Bone marrow (tissue), 2 donors: ENCODE data around the gene PRKCZ.

ENCODE experiments used
- DNase-seq, 2 donors: peaks; one replicate each; lab custom pipeline; 2025; lab: John Stamatoyannopoulos, UW

The PRKCZ gene

DNA sequence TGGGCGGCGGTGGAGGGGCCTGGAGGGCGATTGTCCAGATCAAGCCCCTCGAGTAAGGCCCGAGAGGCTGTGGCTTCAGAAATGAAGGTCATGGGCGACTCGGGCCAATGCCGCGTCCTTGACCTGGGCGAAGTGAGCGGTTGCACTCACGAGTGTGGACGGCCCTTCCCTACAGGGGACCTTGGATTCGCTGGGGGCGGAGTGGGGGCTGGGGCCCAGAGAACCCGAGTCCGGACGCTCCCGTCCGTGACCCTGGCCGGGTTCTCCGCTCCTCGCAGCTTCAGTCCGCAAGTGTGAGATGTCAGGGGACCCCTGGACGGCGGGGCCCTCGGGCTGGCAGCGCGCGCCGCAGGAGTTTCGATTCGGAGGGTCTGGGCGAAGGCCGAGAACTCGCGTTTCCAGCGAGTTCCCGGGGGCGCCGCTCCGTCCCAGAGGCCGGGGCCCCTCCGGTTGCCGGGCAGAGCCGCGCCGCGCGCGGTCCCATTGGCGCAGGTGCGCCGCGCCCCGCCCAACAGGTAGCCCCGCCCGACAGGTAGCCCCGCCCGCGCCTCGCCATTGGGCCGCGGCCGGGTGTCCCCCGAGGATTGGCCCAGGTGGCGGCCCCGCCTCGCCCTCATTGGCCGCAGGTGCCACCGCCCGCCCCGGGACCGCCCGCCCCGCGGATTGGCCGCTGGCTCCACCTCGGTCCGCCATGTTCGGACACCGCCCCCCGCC is at the start of gene PRKCZ:
PRKCZ (plus strand) TSS at position 694 of the 714 bp plus-strand sequence. CDS start 220 bp downstream, outside the sequence.
- DNase-seq: no peak

DNA sequence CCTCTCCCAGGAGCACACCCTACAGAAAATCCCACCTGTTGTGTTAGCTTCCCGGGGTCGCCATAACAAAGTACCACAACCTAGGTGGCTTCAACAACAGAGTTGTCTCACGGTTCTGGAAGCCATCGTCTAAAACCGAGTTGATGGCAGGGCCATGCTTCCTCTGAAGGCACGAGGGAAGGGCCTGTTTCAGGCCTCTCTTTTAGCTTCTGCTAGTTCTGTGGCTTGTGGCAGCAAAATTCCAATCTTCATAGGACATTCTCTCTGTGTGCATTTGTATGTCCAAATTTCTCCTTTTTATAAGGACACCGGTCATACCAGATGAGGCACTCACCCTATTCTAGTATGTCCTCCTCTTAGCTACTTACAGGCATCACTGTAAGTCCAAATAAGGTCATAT is 49.8 kb upstream of the PRKCZ start:
- DNase-seq: no peak

DNA sequence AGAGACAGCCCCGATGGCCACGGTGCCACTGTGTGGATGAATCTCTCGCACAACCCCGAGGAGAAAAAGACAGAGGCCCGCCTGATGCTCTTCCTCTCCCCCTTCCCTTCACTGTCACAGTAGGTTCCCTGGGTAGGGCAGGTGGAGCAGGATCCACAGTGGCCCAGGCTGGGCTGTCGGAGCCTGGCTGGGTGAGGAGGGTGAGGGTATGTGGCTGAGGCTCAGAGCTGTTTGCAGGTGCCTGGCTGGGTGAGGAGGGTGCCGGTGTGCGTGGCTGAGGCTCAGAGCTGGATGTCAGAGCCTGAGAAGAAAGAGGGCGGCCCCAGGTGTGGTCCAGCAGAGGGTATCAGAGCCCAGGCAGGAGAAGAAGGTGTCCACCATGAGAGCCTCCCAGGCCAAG is 49.4 kb upstream of the PRKCZ start:
- no peak for DNase-seq

DNA sequence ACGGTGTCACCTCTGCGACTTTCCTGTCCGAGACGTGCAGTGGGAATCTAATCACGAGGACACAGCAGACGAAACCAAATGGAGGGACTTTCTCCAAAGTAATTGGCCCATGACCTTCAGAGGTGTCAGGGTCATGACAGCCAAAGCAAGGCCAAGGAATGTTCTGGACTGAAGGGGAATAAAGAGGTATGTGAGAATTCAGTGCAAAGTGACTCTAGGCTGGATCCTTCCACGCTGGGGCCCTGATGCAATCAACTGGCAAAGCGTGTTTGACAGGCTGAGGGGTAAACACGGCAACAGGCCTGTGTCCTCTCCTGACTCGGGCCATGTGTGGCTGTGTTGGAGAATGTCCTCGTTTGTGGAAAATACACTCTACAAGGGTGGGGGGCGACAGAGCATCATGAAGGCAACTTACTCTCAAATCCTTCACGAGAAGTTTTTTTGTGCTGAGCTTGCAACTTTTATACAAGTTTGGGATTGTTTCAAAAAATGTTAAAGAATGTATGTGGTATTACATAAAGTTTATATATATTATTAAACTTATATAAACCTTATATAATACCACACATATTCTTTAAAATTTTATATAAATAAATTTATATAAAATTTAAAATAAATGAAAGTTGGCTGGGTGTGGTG is 48.3 kb upstream of the PRKCZ start:
- DNase-seq: no peak

DNA sequence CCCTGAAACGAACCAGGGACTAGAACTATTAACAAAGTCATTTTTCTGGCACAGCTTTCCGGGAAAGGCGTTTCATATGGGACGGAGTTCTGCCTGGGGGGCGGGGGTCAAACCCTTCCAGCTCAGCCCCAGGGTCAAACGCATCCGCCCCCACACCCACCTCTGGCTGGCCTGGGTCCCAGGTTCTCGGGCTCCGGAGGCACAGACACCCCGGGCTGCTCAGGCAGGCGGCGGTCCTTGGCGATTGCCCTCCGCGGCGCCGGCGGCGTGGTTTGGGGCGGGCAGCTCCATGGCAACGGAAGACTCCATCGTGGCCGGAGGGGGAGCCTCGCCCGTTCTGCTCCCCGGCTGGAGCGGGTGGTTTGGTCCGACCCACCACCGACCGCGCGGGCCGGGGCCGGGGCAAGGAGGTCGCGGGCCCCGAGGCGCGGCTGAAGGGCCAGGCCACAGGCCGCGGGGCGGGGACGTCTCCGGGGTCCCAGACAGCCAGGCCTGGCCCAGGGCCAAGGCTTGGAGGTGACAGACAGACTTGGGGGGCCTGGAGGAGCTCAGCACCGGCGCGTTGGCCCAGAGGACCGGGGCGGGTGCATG is 46.6 kb upstream of the PRKCZ start, which contains the start of gene CFAP74:
CFAP74 (minus strand) TSS at position 246 of the 591 bp plus-strand sequence. CDS start 12,830 bp downstream, outside the sequence.
- no peak for DNase-seq

DNA sequence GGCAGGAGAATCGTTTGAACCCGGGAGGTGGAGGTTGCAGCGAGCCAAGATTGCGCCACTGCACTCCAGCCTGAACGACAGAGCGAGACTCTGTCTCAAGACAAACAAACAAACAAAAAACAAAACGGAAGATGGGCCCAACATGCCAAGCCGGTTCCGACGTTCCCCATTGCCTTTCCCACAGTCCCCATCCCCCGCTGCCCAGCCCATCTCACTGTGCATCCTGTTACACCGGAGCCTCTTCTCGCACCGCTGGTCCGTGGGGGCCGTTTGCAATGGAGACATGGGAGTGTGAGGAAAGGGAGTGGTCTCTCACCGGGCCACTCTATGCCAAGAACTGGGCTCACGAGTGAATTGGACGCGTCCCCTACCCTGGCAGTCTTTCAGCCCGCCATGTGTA is 45.4 kb upstream of the PRKCZ start:
- no peak for DNase-seq

DNA sequence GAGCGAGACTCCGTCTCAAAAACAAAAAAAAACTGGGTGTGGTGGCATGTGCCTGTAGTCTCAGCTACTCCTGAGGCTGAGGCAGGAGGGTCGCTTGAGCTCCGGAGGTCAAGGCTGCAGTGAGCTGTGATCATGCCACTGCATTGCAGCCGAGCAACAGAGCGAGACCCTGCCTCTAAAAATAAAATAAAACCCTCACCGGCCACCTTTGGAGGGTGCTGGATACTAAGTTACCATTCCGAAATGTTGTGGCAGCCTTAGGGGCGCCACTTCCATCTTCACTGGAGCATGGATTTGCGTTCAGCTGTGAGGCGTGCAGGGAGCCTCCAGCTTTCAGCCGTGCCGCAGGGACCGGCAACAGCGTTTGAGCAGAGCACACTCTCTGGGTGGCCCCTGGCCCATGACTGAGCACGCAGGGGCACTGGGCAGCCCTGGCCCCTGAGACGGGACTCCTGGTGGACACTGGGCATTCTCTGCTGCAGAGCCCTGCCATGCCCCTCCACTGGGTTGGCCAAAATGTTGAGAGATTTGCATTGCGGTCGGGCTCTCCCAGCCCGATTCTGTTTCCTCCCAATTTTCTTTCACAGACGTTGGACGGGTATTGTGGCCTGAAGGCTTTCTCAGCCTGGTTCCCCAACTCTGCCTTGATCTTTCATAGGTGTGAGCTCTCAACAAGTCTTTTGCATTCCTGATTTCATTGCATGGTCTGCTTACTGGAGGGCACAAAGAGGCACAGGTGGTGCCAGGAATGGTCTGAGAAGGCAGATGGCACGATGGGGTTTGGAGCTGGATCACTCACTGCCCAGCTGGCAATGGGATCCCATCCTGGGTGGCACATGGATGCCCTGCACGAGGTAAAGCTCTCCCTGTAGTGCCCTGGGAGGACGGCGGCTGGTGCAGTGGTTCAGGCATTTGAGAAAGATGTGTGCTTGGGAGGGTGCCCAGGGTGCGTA is 40.8 kb upstream of the PRKCZ start:
- DNase-seq: no peak

DNA sequence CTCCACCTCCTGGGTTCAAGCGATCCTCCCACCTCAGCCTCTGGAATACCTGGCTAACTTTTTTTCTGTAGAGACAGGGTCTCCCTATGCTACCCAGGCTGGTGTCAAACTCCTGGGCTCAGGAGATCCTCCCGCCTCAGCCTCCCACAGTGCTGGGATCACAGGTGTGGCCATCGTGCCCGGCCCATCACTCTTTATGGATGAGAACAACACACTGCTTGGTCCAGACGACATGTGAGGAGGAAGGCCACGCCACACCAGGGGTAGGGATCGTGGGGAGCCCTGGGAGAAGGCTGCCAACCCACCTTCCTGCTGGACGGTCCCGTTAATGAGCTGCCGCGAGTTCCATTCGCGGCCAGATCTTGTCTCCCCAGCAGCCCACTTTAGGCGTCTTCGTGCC is 36.0 kb upstream of the PRKCZ start:
- DNase-seq: no peak

DNA sequence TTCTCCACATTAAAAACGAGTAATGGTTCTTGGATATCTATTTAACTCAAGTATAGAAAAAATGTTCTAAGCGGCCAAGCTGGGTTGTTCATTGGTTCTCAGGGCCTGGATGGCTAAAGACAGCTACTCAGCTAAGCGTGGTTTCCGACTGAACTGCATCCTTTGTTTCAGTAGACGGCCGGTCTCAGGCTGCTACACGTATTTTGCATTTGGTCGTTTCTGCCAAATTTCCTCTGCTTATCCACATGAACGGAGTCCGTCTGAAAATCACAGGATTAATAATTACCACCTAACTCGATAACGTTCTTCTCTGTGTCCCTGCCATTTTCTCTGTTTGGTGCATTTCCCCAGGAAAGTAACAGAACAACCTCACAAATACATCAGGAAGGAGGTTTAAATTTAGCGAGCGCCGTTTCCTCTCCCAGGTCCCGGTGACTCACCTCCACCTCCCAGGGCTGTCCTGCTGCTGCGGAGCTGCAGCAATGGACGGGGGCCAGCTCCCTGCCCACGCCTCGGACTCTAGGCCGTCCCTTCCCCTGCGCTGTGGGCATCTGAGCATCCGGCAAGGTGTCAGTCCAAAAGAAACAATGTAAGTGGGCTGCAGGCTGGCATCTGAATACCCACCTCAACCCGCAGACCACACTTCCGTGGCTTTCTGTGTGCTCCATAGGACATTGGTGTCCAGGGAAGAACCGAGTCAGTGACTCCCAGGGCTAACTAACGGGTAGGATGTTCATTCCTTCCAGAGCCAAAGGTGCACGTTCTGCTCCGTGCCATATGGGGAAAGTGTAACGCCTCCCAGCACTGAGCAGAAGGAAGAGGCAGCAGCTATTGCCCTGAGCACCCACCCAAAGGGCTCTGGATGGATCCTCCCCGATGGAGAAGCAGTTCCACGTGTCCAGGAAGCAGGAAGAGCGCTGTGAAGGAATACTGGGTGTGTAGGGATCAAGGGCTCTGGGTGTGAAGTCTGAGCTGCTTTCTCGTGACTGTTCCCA is 35.2 kb upstream of the PRKCZ start:
- DNase-seq: no peak

DNA sequence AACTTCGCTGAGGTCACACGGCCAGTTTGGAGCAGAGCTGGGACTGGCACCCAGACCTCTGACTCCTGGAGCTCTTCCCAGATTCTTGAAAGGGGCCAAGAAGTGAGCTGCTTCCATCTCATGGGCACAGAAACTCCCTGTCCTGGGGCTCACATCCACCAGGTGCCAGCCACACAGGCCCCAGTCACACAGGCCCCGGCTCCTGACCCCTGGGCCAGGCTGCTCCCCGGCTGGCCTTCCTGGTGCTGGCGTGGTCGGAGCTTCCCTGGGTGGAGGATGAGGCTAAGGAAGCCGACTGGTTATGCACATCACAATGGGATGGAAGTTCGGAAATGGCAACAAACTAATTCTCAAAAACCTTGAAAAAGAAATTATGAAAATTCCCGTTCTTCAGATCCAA is 34.1 kb upstream of the PRKCZ start:
- no peak for DNase-seq

DNA sequence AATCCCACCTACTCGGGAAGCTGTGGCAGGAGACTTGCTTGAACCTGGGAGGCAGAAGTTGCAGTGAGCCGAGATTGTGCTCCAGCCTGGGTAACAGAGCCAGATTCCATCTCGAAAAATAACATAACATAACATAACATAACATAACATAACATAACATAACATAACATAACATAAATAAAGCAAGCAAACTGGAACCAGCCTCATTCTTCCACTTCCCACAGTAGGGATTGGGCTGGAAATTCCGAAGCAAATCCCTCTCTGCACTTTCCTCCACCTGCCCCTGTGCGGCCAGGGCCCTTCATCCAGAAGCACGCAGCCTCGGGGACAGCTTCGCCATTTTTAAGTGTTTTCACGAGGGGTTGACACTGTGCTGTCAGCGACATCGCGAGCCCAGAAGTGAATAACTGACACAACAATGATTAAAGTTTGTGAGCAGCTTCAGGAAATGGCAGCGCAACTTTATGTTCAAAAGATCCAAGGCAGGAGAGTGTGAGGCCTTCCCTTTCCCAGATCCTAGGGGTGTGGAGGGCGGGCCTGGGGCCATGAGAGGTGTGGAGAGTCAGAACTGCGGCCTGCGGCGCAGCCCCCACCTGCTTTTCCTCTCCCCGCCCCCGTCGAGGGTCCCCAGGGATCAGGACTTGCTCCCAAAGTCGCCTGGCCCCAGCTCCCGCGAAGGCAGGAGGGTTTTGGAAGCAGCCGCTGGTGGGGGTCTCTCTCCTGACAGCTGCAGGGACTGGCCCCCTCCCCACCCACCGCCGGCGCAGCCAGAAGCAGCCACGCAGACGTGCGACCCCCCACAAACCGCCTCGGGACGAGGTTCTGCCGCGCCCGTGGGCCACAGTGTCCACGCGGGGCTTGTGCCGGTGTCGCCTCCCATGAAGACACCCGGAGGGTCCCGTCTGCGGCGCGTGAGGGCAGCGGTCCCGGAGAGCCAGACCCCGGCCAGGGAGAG is 31.7 kb upstream of the PRKCZ start:
- DNase-seq: no peak

DNA sequence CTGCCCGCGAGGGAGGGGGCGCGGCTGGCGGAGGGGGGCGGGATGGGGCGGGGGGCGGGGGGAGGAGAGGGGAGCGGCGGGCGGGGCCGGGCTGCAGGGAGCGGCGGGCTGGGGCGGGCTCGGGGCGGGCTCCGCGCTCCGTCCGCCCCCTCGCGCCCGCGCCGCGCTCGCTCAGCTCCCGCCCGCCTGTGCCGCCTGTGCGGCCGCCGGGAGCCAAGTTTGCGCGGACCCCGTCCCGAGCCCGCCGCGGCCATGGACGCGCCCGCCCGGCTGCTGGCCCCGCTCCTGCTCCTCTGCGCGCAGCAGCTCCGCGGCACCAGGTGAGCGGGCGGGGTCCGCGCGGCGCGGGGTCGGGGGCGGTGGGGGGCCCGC is 31.1 kb upstream of the PRKCZ start, which contains the start of gene GABRD:
GABRD (plus strand) TSS at position 174 of the 372 bp plus-strand sequence; CDS start at position 253, 79 bp downstream.
- no peak for DNase-seq

DNA sequence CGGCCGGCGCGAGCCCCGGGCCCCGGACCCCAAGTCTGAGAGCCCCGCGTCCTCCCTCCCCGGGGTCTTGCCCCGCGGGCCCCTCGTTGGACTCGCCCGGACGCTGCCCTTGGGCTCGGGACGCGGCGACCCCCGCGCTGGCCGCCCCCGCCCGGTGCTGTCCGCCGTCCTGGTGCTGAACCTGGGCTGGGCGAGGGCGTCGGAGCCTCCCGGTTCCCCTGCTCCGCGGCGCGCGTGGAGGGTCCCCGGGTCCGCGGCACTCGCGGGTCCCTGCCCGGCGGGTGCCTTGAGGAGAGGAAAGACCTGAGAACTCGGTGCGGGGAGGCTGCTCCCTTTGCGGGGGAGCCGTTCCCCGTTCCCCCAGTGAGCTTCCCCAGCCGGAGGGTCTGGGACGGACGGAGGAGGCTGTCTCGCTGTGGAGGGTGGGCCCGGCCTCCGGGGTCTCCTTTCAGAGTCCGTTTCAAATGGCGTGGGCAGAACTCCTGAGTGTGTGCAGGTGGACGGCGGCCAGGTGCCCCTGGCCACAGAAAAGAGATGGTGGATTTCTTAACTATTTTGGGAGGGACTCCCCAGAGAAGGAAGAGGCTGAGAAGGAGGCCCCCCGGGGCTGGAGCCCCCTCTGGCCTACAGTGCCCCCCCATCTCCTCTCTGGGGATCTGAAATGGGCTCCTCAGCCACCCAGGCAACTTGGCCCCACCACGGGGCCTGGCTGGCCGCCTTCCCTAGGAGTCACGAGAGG is 30.5 kb upstream of the PRKCZ start:
- DNase-seq: no peak

DNA sequence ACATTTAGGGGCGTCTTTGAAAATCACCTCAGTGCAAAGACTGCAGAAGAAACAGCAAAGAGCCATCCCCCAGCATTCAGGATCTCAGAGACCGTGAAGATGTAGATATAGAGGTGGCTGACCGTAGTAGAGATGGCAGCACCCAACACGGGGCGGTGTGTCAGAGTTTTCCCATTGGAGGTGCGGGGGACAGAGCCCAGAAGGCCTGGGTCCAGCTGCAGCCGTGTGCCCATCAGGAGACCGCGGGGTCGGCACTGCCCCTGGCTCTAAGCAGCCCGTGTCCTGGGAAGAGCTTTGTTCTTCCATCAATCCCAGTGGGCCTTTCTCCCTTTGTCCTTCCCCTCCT is 29.9 kb upstream of the PRKCZ start:
- no peak for DNase-seq

DNA sequence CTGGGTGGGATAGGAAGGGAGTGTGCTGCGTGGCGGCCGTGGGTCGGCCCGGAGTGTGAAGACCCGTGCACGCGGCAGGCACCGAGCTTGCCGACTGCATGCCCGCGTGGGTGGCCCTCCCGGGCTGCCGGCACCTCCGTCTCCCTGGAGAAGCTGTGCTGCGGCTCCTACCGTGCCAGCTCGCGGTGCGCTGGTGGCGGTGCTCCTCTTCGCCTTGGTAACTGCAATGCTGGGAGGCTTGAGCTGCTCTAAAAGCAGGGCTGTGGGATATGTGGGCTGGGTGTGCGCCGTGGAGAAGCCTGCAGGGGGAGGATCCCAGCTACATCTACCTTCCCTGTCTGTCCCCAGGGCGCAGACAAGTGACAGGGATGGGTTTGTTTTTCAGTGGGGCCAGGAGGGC is 28.7 kb upstream of the PRKCZ start:
- no peak for DNase-seq

DNA sequence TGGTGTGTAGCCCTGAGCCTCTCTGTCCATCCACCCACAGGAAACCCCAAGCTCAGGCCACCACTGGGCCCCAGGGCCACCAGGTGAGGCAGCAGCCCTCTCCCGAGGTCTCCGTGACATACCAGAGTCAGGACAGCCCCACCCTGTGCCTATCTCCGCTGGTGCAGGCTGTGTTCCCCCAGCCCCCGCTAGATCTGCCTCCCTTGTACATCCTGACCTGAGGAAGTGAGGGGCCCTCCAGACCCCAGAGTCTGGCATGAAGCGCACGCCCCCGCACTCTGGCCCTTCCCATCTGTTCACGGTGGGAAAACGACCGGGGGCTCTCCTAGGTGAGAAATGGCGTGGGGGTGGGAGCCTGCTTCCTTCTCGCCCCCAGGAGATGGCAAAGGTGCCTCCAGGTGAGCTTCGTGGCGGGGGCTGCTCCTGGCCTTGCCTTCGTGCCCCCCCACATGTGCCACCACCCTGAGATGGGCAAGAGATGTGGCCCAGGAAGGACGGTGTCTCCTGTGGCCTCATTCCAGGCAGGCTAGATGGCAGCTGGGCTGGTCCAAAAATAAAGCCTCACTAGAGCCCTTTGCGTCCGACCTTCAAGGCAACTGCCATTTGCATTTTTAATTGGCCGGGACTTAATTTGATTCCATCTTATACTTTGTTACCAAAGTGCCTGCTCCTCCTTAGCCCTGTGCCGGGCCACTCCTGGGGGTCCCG is 28.0 kb upstream of the PRKCZ start:
- DNase-seq: no peak

DNA sequence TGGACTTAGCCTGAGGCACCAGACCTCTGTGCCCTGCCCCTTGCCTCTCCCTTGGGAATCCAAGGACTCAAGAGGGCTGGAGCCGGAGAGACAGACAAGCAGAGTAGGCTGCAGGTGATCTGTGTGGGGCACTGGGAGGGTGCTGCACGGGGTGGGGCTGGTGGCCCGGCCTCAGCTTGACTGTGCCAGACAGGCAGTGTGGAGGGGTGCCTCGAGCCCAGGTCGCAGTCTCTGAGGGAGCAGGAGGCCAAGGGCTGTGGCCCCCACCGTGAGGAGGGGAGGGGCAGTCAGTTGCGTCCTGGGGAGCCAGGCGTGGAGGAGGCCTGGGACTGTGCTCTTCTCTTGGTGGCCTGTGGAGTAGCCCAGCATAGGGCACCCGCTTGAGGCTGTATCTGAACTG is 27.0 kb upstream of the PRKCZ start:
- DNase-seq: no peak

DNA sequence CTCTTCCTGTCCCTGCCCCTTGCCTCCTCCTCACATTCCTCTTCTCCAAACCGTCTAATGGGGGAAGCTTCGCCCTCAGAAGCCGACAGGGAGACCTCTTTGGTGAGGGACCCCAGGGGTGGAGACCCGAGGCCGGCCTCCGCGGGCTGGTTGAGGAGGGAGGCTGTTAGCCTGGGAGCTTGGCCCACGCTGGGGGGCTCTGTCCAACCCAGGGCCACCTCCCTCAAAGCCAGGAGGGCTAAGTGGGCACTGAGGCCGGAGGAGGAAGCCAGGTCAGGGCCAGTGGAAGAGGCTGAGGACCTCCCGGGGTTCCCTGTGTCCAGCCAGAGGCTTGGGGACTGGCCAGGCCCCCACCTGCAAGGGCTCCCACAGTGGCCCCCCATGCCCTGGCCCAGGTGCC is 25.8 kb upstream of the PRKCZ start:
- no peak for DNase-seq
